IPS-15b (cell line): ENCODE data around the gene FIGN.

ENCODE experiments used
- H3K27me3 ChIP-seq: one replicate; pipeline ENCODE4 v1.6.1; 2013; ENCODE audit warnings: low read length; ENCODE audit not compliant: control insufficient read depth, insufficient read depth
- H3K36me3 ChIP-seq: one replicate; pipeline ENCODE4 v1.6.1; 2013; ENCODE audit warnings: low read length; ENCODE audit not compliant: control insufficient read depth, insufficient read depth
- H3K4me1 ChIP-seq: one replicate; pipeline ENCODE4 v1.6.1; 2013; ENCODE audit warnings: mild to moderate bottlenecking, low read length; ENCODE audit not compliant: control insufficient read depth, insufficient read depth
- H3K4me3 ChIP-seq: one replicate; pipeline ENCODE4 v1.5.1; 2013; ENCODE audit warnings: low read depth, low read length
- H3K9ac ChIP-seq: one replicate; pipeline ENCODE4 v1.6.1; 2013; ENCODE audit warnings: low read depth, mild to moderate bottlenecking, low read length
- H3K9me3 ChIP-seq: one replicate; pipeline ENCODE4 v1.6.1; 2013; ENCODE audit warnings: mild to moderate bottlenecking, low read length; ENCODE audit not compliant: control insufficient read depth, insufficient read depth

FIGN gene

DNA sequence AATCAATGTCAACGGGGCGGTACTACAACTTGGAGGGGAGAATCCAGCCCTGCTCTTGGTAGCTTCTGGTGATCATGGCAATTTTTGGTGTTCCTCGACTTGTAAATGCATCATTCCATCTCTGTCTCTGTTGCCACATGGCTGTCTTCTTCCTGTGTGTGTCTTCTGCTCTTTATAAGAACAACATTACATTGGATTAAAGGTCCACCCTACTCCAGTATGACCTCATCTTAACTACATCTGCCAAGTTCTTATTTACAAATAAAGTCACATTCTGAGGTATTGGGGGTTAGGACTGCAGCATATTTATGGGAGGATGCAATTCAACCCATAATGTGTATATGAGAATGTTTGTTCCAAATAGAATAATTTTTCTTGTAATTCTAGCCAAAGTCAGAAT lies 28.8 kb upstream of the FIGN start:
- no peaks in the 10 kb centered on the region for H3K27me3 ChIP-seq
- H3K4me3 ChIP-seq: no peak overlapping the region
- no peaks in the 10 kb centered on the region for H3K36me3 ChIP-seq

DNA sequence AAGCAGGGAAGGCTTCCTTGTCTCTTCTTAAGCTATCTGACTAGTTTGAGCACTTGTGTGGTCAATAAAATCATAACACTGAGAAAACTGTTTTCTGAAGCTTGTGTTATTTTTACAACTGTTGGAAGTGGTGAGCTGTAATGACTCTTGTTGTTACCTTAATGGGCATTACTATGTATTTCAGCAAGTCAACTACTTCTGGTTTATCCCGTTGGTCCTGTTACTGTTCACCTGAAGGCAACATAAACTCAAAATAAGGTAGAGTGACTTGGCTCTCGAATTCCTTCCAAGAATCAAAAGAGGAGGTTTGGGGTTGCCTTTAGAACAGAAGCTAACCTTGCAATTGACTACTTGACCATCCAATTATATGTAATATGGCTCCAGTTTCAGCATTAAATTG lies 23.2 kb upstream of the FIGN start:
- H3K27me3 ChIP-seq: no peaks in the 10 kb centered on the region

More for the DNA sequence above, 28.8 kb upstream of the FIGN start:
- Histone ChIP-seq H3K9me3 (no peaks in the 10 kb centered on the region), H3K9ac (no peak overlapping the region), H3K4me1 (no peaks in the 10 kb centered on the region)

DNA sequence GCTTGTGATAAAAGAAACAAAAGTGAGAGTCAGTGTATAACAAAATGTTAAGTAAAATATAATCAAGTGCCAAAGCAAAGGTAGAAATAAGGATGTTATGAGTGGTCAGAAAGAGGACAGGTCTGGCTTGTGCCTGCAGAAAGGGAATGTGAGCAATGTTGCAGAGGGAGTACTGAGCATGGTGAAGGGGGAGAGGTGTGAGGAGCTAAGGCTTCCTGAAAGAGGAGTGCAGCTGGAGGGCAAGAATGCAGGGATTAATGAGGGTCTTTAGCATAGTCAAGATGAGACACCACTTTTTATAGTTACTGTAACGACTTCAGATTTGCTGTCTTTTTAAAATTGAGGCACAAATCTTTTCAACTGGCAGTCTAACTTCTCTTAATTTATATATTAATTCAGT lies 22.0 kb upstream of the FIGN start:
- H3K9me3 ChIP-seq: no peaks in the 10 kb centered on the region
- H3K9ac ChIP-seq: no peak overlapping the region
- no peaks in the 10 kb centered on the region for H3K36me3 ChIP-seq
- no peaks in the 10 kb centered on the region for H3K27me3 ChIP-seq
- H3K4me1 ChIP-seq: peaks cover 4% of the 10 kb centered on the region
- H3K4me3 ChIP-seq: no peak overlapping the region

More for the DNA sequence above, 23.2 kb upstream of the FIGN start:
- H3K4me3 ChIP-seq: no peak overlapping the region
- peaks cover 4% of the 10 kb centered on the region for H3K4me1 ChIP-seq
- no peak overlapping the region for H3K9ac ChIP-seq
- no peaks in the 10 kb centered on the region for H3K36me3 ChIP-seq
- H3K9me3 ChIP-seq: no peaks in the 10 kb centered on the region

DNA sequence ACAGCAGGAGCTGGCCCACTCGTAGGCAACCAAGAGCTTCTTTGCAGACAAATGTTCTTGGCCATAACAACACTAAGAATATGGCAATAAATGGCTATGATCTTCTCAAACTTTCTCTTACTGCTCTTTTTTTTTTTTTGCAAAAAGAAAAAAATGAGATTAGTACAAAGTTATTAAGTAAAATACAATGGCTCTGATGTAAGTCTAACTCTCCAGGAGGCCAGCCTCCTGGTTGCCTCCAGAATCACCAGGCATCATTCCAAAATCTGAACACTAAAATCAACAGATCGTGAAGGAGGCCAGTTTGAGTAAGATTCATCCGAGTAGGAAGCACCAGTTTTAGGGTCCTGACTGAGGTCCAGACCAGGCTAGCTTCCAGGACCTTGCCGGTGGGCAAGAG lies 20.8 kb upstream of the FIGN start:
- H3K4me3 ChIP-seq: no peak overlapping the region
- H3K9ac ChIP-seq: no peak overlapping the region
- H3K4me1 ChIP-seq: peaks cover 4% of the 10 kb centered on the region
- H3K9me3 ChIP-seq: no peaks in the 10 kb centered on the region
- H3K36me3 ChIP-seq: no peaks in the 10 kb centered on the region
- H3K27me3 ChIP-seq: no peaks in the 10 kb centered on the region

DNA sequence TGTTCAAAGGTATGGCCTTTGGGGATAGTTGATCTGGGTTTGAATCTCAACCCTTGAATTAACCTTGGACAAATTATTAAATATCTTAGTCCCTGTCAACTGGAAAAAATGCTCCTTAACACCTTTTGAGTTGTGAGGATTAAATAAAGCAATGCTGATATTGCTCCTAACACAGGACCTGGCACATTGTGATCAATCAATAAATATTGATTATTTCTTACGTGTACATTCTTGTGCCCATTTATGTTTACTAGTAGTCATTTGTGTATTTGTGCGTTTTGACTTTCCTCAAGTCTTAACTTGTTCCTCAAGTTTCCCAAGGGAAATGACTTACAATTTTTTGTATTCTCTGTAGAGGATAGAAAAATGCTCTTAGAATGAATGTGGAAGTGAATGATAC lies 19.6 kb upstream of the FIGN start:
- Histone ChIP-seq H3K36me3 (no peaks in the 10 kb centered on the region), H3K4me3 (no peak overlapping the region), H3K27me3 (no peaks in the 10 kb centered on the region), H3K9ac (no peak overlapping the region), H3K9me3 (no peaks in the 10 kb centered on the region), H3K4me1 (peaks cover 4% of the 10 kb centered on the region)

DNA sequence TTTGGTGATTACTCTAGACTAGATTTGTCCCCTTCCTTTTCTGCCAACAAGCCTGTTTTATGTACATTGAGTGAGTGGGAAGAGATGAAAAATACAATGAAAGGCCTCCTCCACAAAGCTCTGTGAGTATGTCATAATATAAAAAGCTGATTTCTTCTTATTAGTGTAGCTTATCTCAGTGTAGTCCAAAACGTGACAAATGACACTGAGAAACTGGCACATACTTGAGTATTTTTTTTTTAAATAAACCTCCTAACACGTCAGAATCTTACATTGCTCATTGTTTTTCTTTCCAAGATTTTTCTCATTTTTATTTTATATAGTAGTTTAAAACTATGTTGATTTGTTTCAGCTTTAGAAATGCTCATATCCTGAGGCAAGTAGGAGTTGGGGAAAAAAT lies 17.9 kb upstream of the FIGN start:
- Histone ChIP-seq H3K4me1 (peaks cover 4% of the 10 kb centered on the region), H3K36me3 (no peaks in the 10 kb centered on the region), H3K4me3 (no peak overlapping the region), H3K9ac (no peak overlapping the region), H3K27me3 (no peaks in the 10 kb centered on the region), H3K9me3 (no peaks in the 10 kb centered on the region)

DNA sequence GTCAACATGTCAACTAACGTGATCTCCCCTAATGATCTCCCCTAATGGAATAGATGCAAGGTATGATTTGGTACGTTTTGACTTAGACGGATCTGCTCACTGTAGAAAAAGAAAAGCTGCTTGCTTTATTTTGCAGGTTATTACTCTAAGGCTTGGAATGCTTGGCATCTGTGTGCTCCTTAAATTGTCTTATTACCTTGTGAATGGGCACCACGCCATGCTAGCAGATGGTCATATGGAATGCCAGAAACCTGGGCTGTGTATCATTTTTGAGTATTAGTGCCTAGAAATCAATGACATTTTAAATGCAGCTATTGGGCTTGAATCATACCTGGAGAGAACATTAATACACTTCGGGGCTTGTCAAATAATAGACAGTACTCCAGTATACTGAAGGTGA lies 16.5 kb upstream of the FIGN start:
- H3K9me3 ChIP-seq: no peaks in the 10 kb centered on the region
- no peak overlapping the region for H3K9ac ChIP-seq
- H3K27me3 ChIP-seq: no peaks in the 10 kb centered on the region
- H3K4me3 ChIP-seq: no peak overlapping the region
- no peaks in the 10 kb centered on the region for H3K36me3 ChIP-seq
- H3K4me1 ChIP-seq: no peaks in the 10 kb centered on the region

DNA sequence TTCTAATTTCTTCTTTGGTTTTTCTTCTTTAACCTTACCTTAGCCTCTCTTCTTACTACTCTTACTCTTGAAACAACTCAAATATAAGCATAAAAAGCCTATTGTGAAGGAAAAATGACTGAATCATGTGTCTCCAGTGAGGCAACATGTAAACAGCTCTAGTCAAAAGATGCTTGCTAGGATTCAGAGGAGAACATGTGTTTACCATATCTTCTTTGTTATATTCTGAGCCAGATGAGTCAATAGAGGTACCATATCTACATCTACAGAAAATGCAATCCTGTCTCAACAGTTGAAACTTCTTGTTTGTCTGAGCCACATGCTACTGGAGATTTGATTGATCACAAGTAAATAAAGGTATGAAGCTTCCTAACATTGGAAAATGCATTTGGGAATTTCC lies 15.9 kb upstream of the FIGN start:
- H3K9me3 ChIP-seq: no peaks in the 10 kb centered on the region
- H3K9ac ChIP-seq: no peak overlapping the region
- no peak overlapping the region for H3K4me3 ChIP-seq
- no peaks in the 10 kb centered on the region for H3K4me1 ChIP-seq
- no peaks in the 10 kb centered on the region for H3K27me3 ChIP-seq
- H3K36me3 ChIP-seq: no peaks in the 10 kb centered on the region

DNA sequence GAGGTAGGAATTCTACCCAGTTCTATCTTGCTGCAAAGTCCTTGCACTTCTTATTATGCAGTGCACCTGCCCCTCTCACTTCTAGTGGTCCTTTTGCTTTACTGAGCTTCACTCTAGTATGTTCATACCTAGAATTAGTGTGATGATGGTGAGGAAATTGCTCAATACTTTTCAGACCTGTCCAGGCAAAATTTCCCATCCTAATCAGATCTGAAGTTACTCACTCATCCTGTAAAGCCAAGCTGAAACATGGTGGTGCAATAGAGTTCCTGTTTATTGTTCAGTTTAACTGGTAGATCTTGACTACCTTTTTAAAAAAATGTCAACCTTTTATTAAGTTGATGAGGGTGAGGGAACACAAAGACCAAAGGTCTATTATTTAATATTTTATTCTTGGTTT lies 12.6 kb upstream of the FIGN start:
- H3K4me3 ChIP-seq: no peak overlapping the region
- H3K9ac ChIP-seq: no peak overlapping the region

DNA sequence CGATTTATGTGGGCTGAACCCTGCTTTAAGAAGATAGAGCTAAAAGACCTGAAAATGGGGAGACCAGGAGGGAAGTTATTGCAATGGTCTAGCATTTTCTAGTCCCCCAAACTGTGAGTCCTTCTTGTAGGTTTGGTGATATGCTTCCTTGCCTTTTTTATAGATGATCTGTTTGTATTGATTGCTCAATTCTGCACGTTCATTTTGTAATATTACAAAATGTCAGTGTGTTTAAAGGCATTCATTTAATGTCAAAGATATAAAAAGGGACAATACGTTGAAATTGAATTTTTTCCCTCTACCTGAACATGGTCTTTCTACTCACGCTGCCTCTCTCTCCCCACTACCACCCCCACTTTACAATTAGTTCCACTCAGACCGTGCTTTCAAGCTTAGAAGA lies 5.6 kb upstream of the FIGN start:
- Histone ChIP-seq H3K9me3 (no peaks in the 10 kb centered on the region), H3K4me3 (no peak overlapping the region), H3K9ac (no peak overlapping the region), H3K36me3 (no peaks in the 10 kb centered on the region), H3K27me3 (no peaks in the 10 kb centered on the region), H3K4me1 (peaks cover 3% of the 10 kb centered on the region)

More for the DNA sequence above, 12.6 kb upstream of the FIGN start:
- H3K27me3 ChIP-seq: no peaks in the 10 kb centered on the region
- H3K36me3 ChIP-seq: no peaks in the 10 kb centered on the region
- no peaks in the 10 kb centered on the region for H3K4me1 ChIP-seq
- H3K9me3 ChIP-seq: no peaks in the 10 kb centered on the region

DNA sequence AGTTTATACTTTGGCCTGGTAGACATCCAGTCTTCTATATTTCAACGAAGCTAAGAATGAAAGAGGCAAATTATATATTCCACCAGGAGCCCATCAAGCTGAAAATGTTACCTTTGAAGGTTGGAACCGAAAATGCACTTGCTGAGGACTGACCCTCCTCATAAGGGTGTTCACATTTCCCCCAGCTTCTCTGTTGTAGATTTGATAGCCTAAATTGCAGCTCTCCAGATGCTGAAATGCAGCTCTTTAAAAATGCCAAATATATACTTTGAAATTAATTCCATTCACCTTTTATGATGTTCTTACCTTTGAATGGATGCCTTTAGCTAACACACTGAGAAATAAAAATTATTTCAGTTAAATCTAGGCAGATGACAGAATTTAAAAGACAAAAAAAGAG lies 1.8 kb upstream of the FIGN start:
- no peaks in the 10 kb centered on the region for H3K27me3 ChIP-seq
- H3K4me1 ChIP-seq: peaks cover 3% of the 10 kb centered on the region
- no peaks in the 10 kb centered on the region for H3K36me3 ChIP-seq
- peak overlapping the region; percentile 81 for H3K4me3 ChIP-seq
- no peaks in the 10 kb centered on the region for H3K9me3 ChIP-seq
- no peak overlapping the region for H3K9ac ChIP-seq

DNA sequence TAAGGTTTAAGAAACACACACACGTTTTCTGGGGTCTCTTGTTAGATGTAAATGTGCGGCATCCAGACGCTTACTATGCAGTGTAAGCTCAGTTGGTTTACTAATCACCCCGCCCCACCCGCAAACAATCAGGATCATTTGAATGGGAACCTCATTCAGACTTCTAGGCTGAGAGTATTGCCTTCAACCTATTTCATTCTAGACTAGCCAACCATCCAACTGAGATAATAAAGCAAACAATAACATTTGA lies 1.3 kb upstream of the FIGN start:
- H3K36me3 ChIP-seq: no peaks in the 10 kb centered on the region
- peaks cover 3% of the 10 kb centered on the region for H3K4me1 ChIP-seq
- no peaks in the 10 kb centered on the region for H3K9me3 ChIP-seq
- H3K27me3 ChIP-seq: no peaks in the 10 kb centered on the region
- peak overlapping the region; percentile 62 for H3K9ac ChIP-seq
- H3K4me3 ChIP-seq: peak overlapping the region; percentile 81
